ENCODE data around the gene CISD2.
"Not testable (repeated sequence)": the region's sequence is repeated elsewhere in the genome, so short reads cannot be mapped to it uniquely, and the experiment has no call there.

The CISD2 gene

GRCh38 chr4:102868781-102869568, at the start of gene CISD2:
Gene CISD2, plus strand, starts transcription at chr4:102868992. Its CDS starts 93 bp downstream, at chr4:102869085.
- Histone ChIP-seq H3K4me3 (ENCODE audit: insufficient read depth, low read length, poor library complexity, severe bottlenecking) (peak within 1 kb of the TSS; percentile 71), H3K27ac (ENCODE audit: low read depth, low read length) (peak within 1 kb of the TSS; percentile 99), H3K9me3 (ENCODE audit: insufficient read depth, low read length) (no peaks in the 10 kb centered on the region), H3K9me2 (replicated peaks; ENCODE audit: insufficient read depth, low read length) (no peaks in the 10 kb centered on the region), H4K20me1 (ENCODE audit: low read depth, low read length) (no peaks in the 10 kb centered on the region), H3K4me2 (ENCODE audit: low read depth, low read length, poor library complexity, severe bottlenecking) (peak within 1 kb of the TSS; percentile 90), H3K36me3 (ENCODE audit: low read length) (no peaks in the 10 kb centered on the region), H3K79me2 (ENCODE audit: insufficient read depth, low read length) (peaks cover 73% of the 10 kb centered on the region), H3K27me3 (ENCODE audit: low read length) (no peaks in the 10 kb centered on the region), H3K9ac (ENCODE audit: low read length) (peak within 1 kb of the TSS; percentile 70), H3F3A (ENCODE audit: insufficient read depth) (peaks cover 10% of the 10 kb centered on the region), H2AFZ (ENCODE audit: low read depth, low read length, severe bottlenecking) (peak within 1 kb of the TSS; percentile 45)
- TF ChIP-seq EZH2phosphoT487 (conservative IDR thresholded peaks at IDR 0.05; ENCODE audit: low read length) (no peak), CTCF (IDR thresholded peaks at IDR 0.05; ENCODE audit: insufficient read depth, low read length, poor library complexity, severe bottlenecking) (no peak)

GRCh38 chr4:102819100-102819499, 49.7 kb upstream of the CISD2 start:
- H2AFZ ChIP-seq (ENCODE audit: low read depth, low read length, severe bottlenecking); H3K27me3 ChIP-seq (ENCODE audit: low read length); H3K27ac ChIP-seq (ENCODE audit: low read depth, low read length); H3F3A ChIP-seq (ENCODE audit: insufficient read depth); H3K9me2 ChIP-seq (replicated peaks; ENCODE audit: insufficient read depth, low read length); H3K4me2 ChIP-seq (ENCODE audit: low read depth, low read length, poor library complexity, severe bottlenecking); H3K9me3 ChIP-seq (ENCODE audit: insufficient read depth, low read length); H3K4me3 ChIP-seq (ENCODE audit: insufficient read depth, low read length, poor library complexity, severe bottlenecking); H3K9ac ChIP-seq (ENCODE audit: low read length): not testable (repeated sequence)
- H3K79me2 ChIP-seq (ENCODE audit: insufficient read depth, low read length): peaks cover 100% of the 10 kb centered on the region
- peaks cover 56% of the 10 kb centered on the region for H4K20me1 ChIP-seq (ENCODE audit: low read depth, low read length)
- peaks cover 21% of the 10 kb centered on the region for H3K36me3 ChIP-seq (ENCODE audit: low read length)

- H4K20me1 ChIP-seq (ENCODE audit: low read depth, low read length): peaks cover 54% of the 10 kb centered on the region
- peaks cover 6% of the 10 kb centered on the region; the same call in 1 of the 2 replicates for H3F3A ChIP-seq (ENCODE audit: insufficient read depth)
- H3K9me3 ChIP-seq (ENCODE audit: insufficient read depth, low read length): no peaks in the 10 kb centered on the region
- H3K79me2 ChIP-seq (ENCODE audit: insufficient read depth, low read length): peaks cover 100% of the 10 kb centered on the region
- no peak overlapping the region for H3K4me3 ChIP-seq (ENCODE audit: insufficient read depth, low read length, poor library complexity, severe bottlenecking)
- H3K36me3 ChIP-seq (ENCODE audit: low read length): peaks cover 25% of the 10 kb centered on the region
- H3K4me2 ChIP-seq (ENCODE audit: low read depth, low read length, poor library complexity, severe bottlenecking): no peak overlapping the region
- no peaks in the 10 kb centered on the region for H3K27me3 ChIP-seq (ENCODE audit: low read length)
- H3K27ac ChIP-seq (ENCODE audit: low read depth, low read length): no peak overlapping the region
- H3K9me2 ChIP-seq (replicated peaks; ENCODE audit: insufficient read depth, low read length): no peaks in the 10 kb centered on the region
- no peak overlapping the region for H2AFZ ChIP-seq (ENCODE audit: low read depth, low read length, severe bottlenecking)
- TF ChIP-seq EZH2phosphoT487 (conservative IDR thresholded peaks at IDR 0.05; ENCODE audit: low read length) (no peak), CTCF (IDR thresholded peaks at IDR 0.05; ENCODE audit: insufficient read depth, low read length, poor library complexity, severe bottlenecking) (no peak)
- H3K9ac ChIP-seq (ENCODE audit: low read length): no peak overlapping the region
Measured at GRCh38 chr4:102819588-102820365, 49.0 kb upstream of the CISD2 start.
